HUES64 (cell line): ENCODE data around the gene RAB36.

Source experiments
- H3K27ac ChIP-seq: 2 replicates; pipeline ENCODE4 v1.7.0; 2013; ENCODE audit warnings: low read depth, low read length, inconsistent platforms
- H3K27me3 ChIP-seq: 2 replicates; pipeline ENCODE4 v1.6.1; 2013; ENCODE audit warnings: mild to moderate bottlenecking, low read length; ENCODE audit not compliant: insufficient read depth
- H3K36me3 ChIP-seq: 2 replicates; pipeline ENCODE4 v1.6.1; 2013; ENCODE audit warnings: mild to moderate bottlenecking, low read length; ENCODE audit not compliant: insufficient read depth
- H3K4me1 ChIP-seq: 2 replicates; pipeline ENCODE4 v1.6.1; 2013; ENCODE audit warnings: mild to moderate bottlenecking, low read length, moderate library complexity; ENCODE audit not compliant: insufficient read depth
- H3K4me3 ChIP-seq: 2 replicates; pipeline ENCODE4 v1.5.1; 2013; ENCODE audit warnings: mild to moderate bottlenecking, low read length, moderate library complexity
- H3K9ac ChIP-seq: 2 replicates; pipeline ENCODE4 v1.6.1; 2013; ENCODE audit warnings: mild to moderate bottlenecking, low read depth, low read length
- H3K9me3 ChIP-seq: 2 replicates; pipeline ENCODE4 v1.6.1; 2013; ENCODE audit warnings: low read depth, low read length; ENCODE audit not compliant: insufficient read depth
- WGBS: fragments of 150-250, 120-280 bp; methylation state at CpG from one replicate; pipeline ENCODE4 v1.1.7; 2013; ENCODE audit warnings: missing lambda C conversion rate; 5-methylcytosine and 5-hydroxymethylcytosine counted together

Gene RAB36

DNA sequence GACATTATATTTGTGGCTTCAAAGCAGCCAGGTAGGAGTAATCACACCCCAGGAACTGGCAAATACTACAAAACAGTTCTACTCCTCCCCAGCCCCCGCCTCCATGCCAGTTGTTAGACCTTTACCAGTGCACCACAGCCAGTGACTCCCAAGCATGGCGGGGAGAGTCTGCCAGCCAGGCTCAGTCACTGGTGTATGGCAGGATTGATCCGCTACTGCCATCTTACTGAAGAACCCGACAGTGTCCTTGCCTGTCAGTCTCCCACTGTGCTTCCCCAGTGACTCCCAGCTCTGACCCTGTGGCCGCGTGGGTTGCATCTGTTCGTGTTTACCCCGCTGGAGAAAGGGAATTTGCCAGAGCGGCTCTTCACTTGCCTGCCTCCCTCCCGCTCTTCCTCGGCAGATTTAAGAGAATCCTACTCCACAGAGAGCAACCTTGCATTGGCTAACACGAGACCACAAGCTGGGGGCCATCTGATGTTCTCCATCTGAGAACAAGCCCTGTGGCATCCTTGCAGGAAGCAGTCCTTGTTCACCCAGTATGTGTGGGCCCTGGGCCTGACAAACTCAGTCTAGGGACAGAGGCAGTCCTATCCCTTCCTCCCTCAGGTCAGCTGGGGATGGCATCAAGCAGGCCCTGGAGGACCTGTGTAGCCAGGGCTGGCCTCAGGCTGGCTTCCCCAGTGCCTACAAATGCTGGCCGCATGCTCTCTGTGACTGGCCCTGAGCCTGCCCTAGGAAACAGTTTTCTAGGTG, 41.9 kb upstream of the RAB36 start:
- Histone ChIP-seq H3K4me3 (no peak overlapping the region), H3K9ac (no peak overlapping the region), H3K36me3 (no peaks in the 10 kb centered on the region), H3K27me3 (no peaks in the 10 kb centered on the region), H3K9me3 (no peaks in the 10 kb centered on the region), H3K27ac (no peak overlapping the region), H3K4me1 (no peaks in the 10 kb centered on the region)
- 90% methylated on average over 13 of the region's 13 CpGs for WGBS

- 89% methylated on average over 12 of the region's 12 CpGs for WGBS
- no peak overlapping the region for H3K9ac ChIP-seq
- H3K36me3 ChIP-seq, result no peaks in the 10 kb centered on the region
- H3K27me3 ChIP-seq, result no peaks in the 10 kb centered on the region
- no peaks in the 10 kb centered on the region for H3K4me1 ChIP-seq
- no peak overlapping the region for H3K4me3 ChIP-seq
- H3K27ac ChIP-seq, result no peak overlapping the region
- H3K9me3 ChIP-seq, result no peaks in the 10 kb centered on the region
Measured at GRCh38 chr22:23104187-23104971, 40.9 kb upstream of the RAB36 start.

- Histone ChIP-seq H3K9ac (no peak overlapping the region), H3K4me1 (no peaks in the 10 kb centered on the region), H3K27ac (no peak overlapping the region), H3K9me3 (no peaks in the 10 kb centered on the region), H3K36me3 (no peaks in the 10 kb centered on the region), H3K27me3 (no peaks in the 10 kb centered on the region), H3K4me3 (no peak overlapping the region)
- 93% methylated on average over 5 of the region's 5 CpGs for WGBS
Measured at GRCh38 chr22:23105304-23105703, 40.0 kb upstream of the RAB36 start.

DNA sequence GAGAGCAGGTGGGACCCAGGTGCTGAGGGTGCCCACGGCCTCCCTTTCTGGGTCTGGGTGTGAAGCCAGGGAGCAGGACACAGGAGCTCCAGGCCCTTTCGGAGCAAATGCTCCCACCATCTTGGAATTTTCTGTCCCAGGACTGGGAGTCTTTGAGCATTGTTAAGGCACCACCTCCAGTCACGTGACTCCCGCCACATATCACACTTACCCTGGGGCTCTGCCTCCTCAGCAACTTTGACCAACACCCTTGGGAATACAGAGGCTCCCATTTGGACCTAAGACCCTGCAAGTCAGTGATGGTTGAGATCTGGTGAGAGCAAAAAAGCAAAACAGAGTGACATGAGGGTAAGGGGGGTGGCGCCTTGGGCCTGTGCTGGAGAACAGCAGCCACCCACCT, 39.4 kb upstream of the RAB36 start:
- Histone ChIP-seq H3K9me3 (no peaks in the 10 kb centered on the region), H3K27ac (no peak overlapping the region), H3K27me3 (no peaks in the 10 kb centered on the region), H3K9ac (no peak overlapping the region), H3K4me3 (no peak overlapping the region), H3K36me3 (no peaks in the 10 kb centered on the region), H3K4me1 (no peaks in the 10 kb centered on the region)
- WGBS, result 96% methylated on average over 5 of the region's 5 CpGs

DNA sequence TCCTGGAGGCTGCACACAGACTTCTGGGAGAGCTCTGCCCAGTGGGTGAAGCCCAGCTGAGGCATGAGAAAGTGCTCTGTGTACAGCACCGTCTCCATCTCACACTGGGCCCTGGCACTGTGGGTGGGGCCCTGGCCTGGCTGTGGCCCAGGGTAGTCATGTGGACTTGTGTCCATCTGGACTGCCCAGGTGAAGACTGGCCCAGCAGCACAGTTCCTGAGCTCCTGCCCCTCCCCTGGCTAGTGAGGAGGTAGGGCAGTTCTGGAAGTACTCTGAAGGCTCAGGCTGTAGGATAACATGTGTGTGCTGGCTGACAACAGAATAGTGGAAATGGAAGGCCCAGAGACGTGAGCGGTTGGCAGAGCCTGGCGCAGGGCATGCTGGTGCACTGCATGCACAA, 38.9 kb upstream of the RAB36 start:
- no peak overlapping the region for H3K9ac ChIP-seq
- H3K4me3 ChIP-seq, result no peak overlapping the region
- 91% methylated on average over 4 of the region's 4 CpGs for WGBS
- H3K27me3 ChIP-seq, result no peaks in the 10 kb centered on the region
- H3K4me1 ChIP-seq, result no peaks in the 10 kb centered on the region
- no peak overlapping the region for H3K27ac ChIP-seq
- no peaks in the 10 kb centered on the region for H3K9me3 ChIP-seq
- no peaks in the 10 kb centered on the region for H3K36me3 ChIP-seq

DNA sequence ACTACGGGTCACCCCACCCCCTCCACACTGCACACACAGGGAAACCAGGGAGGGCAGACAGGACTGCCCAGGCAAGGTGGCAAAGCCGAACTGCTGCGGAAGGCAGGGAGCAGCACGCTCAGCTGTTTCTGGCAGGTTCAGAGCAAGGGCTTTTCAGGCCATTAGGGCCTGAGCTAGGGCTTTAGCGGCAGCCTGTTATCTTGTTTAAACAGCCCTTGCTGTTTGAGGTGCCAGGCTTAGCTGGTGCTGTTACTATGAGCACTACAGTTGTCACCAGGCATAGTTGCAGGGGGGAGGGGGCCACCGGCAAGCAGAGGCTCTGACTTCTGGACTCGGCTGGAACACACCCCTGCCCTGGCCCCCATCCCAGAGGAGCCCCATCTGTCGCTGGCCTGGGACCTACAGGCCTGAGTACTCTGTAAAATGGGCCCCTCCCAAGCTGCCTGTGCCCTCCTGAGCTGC, 38.3 kb upstream of the RAB36 start:
- Histone ChIP-seq H3K27me3 (no peaks in the 10 kb centered on the region), H3K36me3 (no peaks in the 10 kb centered on the region), H3K9me3 (no peaks in the 10 kb centered on the region), H3K9ac (no peak overlapping the region), H3K4me1 (no peaks in the 10 kb centered on the region), H3K27ac (no peak overlapping the region), H3K4me3 (no peak overlapping the region)
- WGBS, result 91% methylated on average over 8 of the region's 8 CpGs

GRCh38 chr22:23107487-23108248, 37.6 kb upstream of the RAB36 start:
- H3K27ac ChIP-seq, result no peak overlapping the region
- H3K9ac ChIP-seq, result no peak overlapping the region
- no peaks in the 10 kb centered on the region for H3K4me1 ChIP-seq
- H3K27me3 ChIP-seq, result no peaks in the 10 kb centered on the region
- H3K9me3 ChIP-seq, result no peaks in the 10 kb centered on the region
- H3K4me3 ChIP-seq, result no peak overlapping the region
- H3K36me3 ChIP-seq, result no peaks in the 10 kb centered on the region
- WGBS, result 94% methylated on average over 17 of the region's 17 CpGs

DNA sequence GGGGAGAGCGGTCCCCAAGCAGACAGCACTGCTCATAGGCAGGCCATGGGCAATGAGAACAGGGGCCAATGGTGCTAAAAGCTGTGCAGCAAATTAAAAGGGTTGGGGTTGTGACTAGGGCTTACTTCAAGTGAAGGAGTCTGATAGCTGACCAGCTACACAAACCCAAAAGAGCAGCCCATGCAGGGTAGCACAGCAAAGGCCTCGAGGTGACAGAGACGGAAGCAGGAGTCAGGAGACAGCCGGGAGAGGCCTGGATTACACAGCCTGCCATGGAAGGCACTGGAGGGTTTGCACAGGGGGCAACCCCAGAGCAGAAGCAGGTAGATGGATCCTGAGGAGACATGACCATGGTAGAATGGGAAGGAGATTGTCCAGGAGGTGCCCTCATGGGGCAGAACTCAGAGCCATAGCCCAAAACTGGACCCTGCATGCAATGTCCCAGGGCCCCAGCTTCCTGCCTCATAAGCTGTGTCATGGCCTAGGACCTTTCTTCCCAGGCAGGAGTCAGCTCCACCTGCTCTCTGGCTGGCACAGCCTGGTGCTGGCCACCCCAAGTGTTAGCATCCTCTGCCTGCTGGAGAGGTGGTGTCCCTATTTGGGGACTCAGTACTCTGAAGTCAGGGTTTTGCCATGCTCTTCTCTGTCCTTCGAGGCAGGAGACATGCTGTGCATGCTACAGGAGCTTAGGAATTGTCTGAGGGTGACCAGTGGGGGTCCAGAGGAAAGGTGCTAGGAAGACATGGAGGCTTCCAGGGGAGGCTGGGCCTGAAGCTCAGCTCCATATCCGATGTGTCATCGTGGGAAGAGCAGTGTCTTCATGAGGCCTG, 36.8 kb upstream of the RAB36 start:
- Histone ChIP-seq H3K9me3 (no peaks in the 10 kb centered on the region), H3K27me3 (no peaks in the 10 kb centered on the region), H3K27ac (no peak overlapping the region), H3K4me3 (no peak overlapping the region), H3K36me3 (no peaks in the 10 kb centered on the region), H3K4me1 (no peaks in the 10 kb centered on the region), H3K9ac (no peak overlapping the region)
- WGBS, result 92% methylated on average over 7 of the region's 7 CpGs

GRCh38 chr22:23109079-23109347, 36.3 kb upstream of the RAB36 start:
- Histone ChIP-seq H3K27ac (no peak overlapping the region), H3K9ac (no peak overlapping the region), H3K4me1 (no peaks in the 10 kb centered on the region), H3K9me3 (no peaks in the 10 kb centered on the region), H3K27me3 (no peaks in the 10 kb centered on the region), H3K4me3 (no peak overlapping the region), H3K36me3 (no peaks in the 10 kb centered on the region)
- 95% methylated on average over 6 of the region's 6 CpGs for WGBS

GRCh38 chr22:23109441-23109978, 35.8 kb upstream of the RAB36 start:
- Histone ChIP-seq H3K9ac (no peak overlapping the region), H3K4me1 (no peaks in the 10 kb centered on the region), H3K9me3 (no peaks in the 10 kb centered on the region), H3K36me3 (no peaks in the 10 kb centered on the region), H3K27ac (no peak overlapping the region), H3K4me3 (no peak overlapping the region), H3K27me3 (no peaks in the 10 kb centered on the region)
- 86% methylated on average over 5 of the region's 5 CpGs for WGBS
